Measurements from ENCODE around the gene PRCP.

The PRCP gene

GRCh38 chr11:82826526-82826925, 73.7 kb downstream of the PRCP start:
- DNase-seq = no peak

- DNase-seq = peak in 4 of 14 donors; percentile 20 to 84 (median 26)
Observed at GRCh38 chr11:82823647-82824619, 76.3 kb downstream of the PRCP start.

- no peak for DNase-seq
Observed at GRCh38 chr11:82818409-82819043, 81.7 kb downstream of the PRCP start.

GRCh38 chr11:82815406-82815805, 84.8 kb downstream of the PRCP start:
- DNase-seq = no peak

GRCh38 chr11:82814379-82814778, 85.9 kb downstream of the PRCP start:
- DNase-seq = no peak

GRCh38 chr11:82811369-82811768, 88.9 kb downstream of the PRCP start:
- no peak for DNase-seq

GRCh38 chr11:82810738-82811137, 89.5 kb downstream of the PRCP start:
- DNase-seq = no peak

GRCh38 chr11:82810326-82810725, 89.9 kb downstream of the PRCP start:
- no peak for DNase-seq

- DNase-seq = no peak
Observed at GRCh38 chr11:82807646-82808045, 92.6 kb downstream of the PRCP start.

GRCh38 chr11:82802710-82803109, 97.5 kb downstream of the PRCP start:
- no peak for DNase-seq

- DNase-seq = peak in 11 of 14 donors; percentile 26 to 78 (median 49)
Observed at GRCh38 chr11:82796998-82797961, 103.0 kb downstream of the PRCP start.

GRCh38 chr11:82794490-82794889, 105.7 kb downstream of the PRCP start:
- DNase-seq = no peak

- DNase-seq = no peak
Observed at GRCh38 chr11:82792822-82793569, 107.2 kb downstream of the PRCP start.

- no peak for DNase-seq
Observed at GRCh38 chr11:82792319-82792718, 107.9 kb downstream of the PRCP start.

- DNase-seq = no peak
Observed at GRCh38 chr11:82791779-82792178, 108.5 kb downstream of the PRCP start.

- DNase-seq = peak in 2 of 14 donors; percentile 9 to 29
Observed at GRCh38 chr11:82790723-82791484, 109.3 kb downstream of the PRCP start.

- DNase-seq = no peak
Observed at GRCh38 chr11:82787981-82788380, 112.2 kb downstream of the PRCP start.

- DNase-seq = no peak
Observed at GRCh38 chr11:82786836-82787235, 113.4 kb downstream of the PRCP start.

- no peak for DNase-seq
Observed at GRCh38 chr11:82786001-82786400, 114.2 kb downstream of the PRCP start.

- no peak for DNase-seq
Observed at GRCh38 chr11:82782825-82783374, 117.3 kb downstream of the PRCP start.

- DNase-seq = no peak
Observed at GRCh38 chr11:82778776-82779175, 121.5 kb downstream of the PRCP start.
